ENCODE data around the gene LRRC15. TPM values are rescaled to one million over a fixed set of nuclear protein-coding genes. Genes with fewer than 3 reads are reported as not detected.

The LRRC15 gene
- total RNA-seq, 2 donors from 2014 or later: 0.11 TPM; not detected in 1

GRCh38 chr3:194374935-194375334, 5.4 kb upstream of the LRRC15 start:
- H3K27ac ChIP-seq (ENCODE audit: low read depth, low read length): peak overlapping the region; percentile 24
- Mint-ChIP-seq H3K4me1 (peaks cover 12% of the 10 kb centered on the region), H3K27ac (no peak overlapping the region), H3K27me3 (ENCODE audit: insufficient read depth) (peaks cover 10% of the 10 kb centered on the region), H3K9me3 (no peaks in the 10 kb centered on the region), H3K4me3 (no peak overlapping the region), H3K36me3 (ENCODE audit: low read depth) (no peaks in the 10 kb centered on the region)
- 88 to 92% methylated on average over 7 to 10 of the region's 10 CpGs for WGBS, 2 experiments (ENCODE audit: insufficient coverage in 1 of 2, insufficient read length in 1 of 2)
- no peak overlapping the region for H3K4me3 ChIP-seq (ENCODE audit: low read length)
- H3K36me3 ChIP-seq (ENCODE audit: control insufficient read depth, insufficient read depth, low read length): no peaks in the 10 kb centered on the region
- H3K27me3 ChIP-seq (ENCODE audit: control insufficient read depth, insufficient read depth, low read length, poor library complexity, severe bottlenecking): peaks cover 17% of the 10 kb centered on the region
- H3K9ac ChIP-seq (ENCODE audit: extremely low read depth, low read length, poor library complexity, severe bottlenecking): no peak overlapping the region
- H3K9me3 ChIP-seq (ENCODE audit: control insufficient read depth, low read length): no peaks in the 10 kb centered on the region
- no peaks in the 10 kb centered on the region for H3K4me1 ChIP-seq (ENCODE audit: control insufficient read depth, insufficient read depth, low read length)
- DNase-seq: peak; percentile 56
- TF ChIP-seq, protein P1, sequence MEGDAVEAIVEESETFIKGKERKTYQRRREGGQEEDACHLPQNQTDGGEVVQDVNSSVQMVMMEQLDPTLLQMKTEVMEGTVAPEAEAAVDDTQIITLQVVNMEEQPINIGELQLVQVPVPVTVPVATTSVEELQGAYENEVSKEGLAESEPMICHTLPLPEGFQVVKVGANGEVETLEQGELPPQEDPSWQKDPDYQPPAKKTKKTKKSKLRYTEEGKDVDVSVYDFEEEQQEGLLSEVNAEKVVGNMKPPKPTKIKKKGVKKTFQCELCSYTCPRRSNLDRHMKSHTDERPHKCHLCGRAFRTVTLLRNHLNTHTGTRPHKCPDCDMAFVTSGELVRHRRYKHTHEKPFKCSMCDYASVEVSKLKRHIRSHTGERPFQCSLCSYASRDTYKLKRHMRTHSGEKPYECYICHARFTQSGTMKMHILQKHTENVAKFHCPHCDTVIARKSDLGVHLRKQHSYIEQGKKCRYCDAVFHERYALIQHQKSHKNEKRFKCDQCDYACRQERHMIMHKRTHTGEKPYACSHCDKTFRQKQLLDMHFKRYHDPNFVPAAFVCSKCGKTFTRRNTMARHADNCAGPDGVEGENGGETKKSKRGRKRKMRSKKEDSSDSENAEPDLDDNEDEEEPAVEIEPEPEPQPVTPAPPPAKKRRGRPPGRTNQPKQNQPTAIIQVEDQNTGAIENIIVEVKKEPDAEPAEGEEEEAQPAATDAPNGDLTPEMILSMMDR (conservative IDR thresholded peaks at IDR 0.05): no peak

DNA sequence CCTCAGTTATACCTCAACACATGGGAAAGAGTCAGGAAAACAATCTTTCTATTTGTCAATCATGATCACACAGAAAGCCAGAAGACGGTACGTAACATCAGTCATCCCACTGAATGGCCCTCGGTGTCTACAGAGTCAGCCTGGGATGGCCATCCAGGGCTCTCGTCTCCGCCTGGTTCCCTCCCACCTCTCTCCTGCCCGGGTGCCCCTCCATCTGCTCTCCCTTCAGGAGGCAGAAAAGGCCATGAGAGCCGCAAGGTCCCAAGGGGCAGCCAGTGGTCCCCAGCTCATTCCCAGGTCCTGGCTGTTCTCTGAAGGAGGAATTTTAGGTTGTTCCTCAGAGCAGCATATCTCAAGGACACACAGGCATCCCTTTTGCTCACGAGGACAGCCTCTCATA, 4.4 kb upstream of the LRRC15 start:
- peak; percentile 56 for DNase-seq
- Histone ChIP-seq H3K4me1 (ENCODE audit: control insufficient read depth, insufficient read depth, low read length) (peaks cover 2% of the 10 kb centered on the region), H3K36me3 (ENCODE audit: control insufficient read depth, insufficient read depth, low read length) (no peaks in the 10 kb centered on the region), H3K9me3 (ENCODE audit: control insufficient read depth, low read length) (no peaks in the 10 kb centered on the region), H3K27me3 (ENCODE audit: control insufficient read depth, insufficient read depth, low read length, poor library complexity, severe bottlenecking) (peaks cover 14% of the 10 kb centered on the region), H3K27ac (ENCODE audit: low read depth, low read length) (no peak overlapping the region), H3K9ac (ENCODE audit: extremely low read depth, low read length, poor library complexity, severe bottlenecking) (no peak overlapping the region), H3K4me3 (ENCODE audit: low read length) (no peak overlapping the region)
- Mint-ChIP-seq H3K27ac (no peak overlapping the region), H3K36me3 (ENCODE audit: low read depth) (no peaks in the 10 kb centered on the region), H3K4me3 (no peak overlapping the region), H3K9me3 (no peaks in the 10 kb centered on the region), H3K27me3 (ENCODE audit: insufficient read depth) (peaks cover 9% of the 10 kb centered on the region), H3K4me1 (peaks cover 20% of the 10 kb centered on the region)
- TF ChIP-seq, protein P1 (conservative IDR thresholded peaks at IDR 0.05): no peak
- WGBS, 2 experiments (ENCODE audit: insufficient coverage in 1 of 2, insufficient read length in 1 of 2): 67 to 83% methylated on average over 7 to 8 of the region's 8 CpGs

GRCh38 chr3:194373028-194373427, 3.5 kb upstream of the LRRC15 start:
- peaks cover 7% of the 10 kb centered on the region for H3K4me1 ChIP-seq (ENCODE audit: control insufficient read depth, insufficient read depth, low read length)
- H3K4me3 Mint-ChIP-seq: no peak overlapping the region
- H3K27ac Mint-ChIP-seq: no peak overlapping the region
- H3K27me3 ChIP-seq (ENCODE audit: control insufficient read depth, insufficient read depth, low read length, poor library complexity, severe bottlenecking): peaks cover 19% of the 10 kb centered on the region
- H3K36me3 ChIP-seq (ENCODE audit: control insufficient read depth, insufficient read depth, low read length): no peaks in the 10 kb centered on the region
- H3K9me3 Mint-ChIP-seq: no peaks in the 10 kb centered on the region
- TF ChIP-seq, protein P1 (conservative IDR thresholded peaks at IDR 0.05): no peak
- H3K36me3 Mint-ChIP-seq (ENCODE audit: low read depth): no peaks in the 10 kb centered on the region
- no peaks in the 10 kb centered on the region for H3K9me3 ChIP-seq (ENCODE audit: control insufficient read depth, low read length)
- no peak overlapping the region for H3K9ac ChIP-seq (ENCODE audit: extremely low read depth, low read length, poor library complexity, severe bottlenecking)
- DNase-seq: no peak
- peaks cover 15% of the 10 kb centered on the region for H3K27me3 Mint-ChIP-seq (ENCODE audit: insufficient read depth)
- H3K4me3 ChIP-seq (ENCODE audit: low read length): no peak overlapping the region
- WGBS, 2 experiments (ENCODE audit: insufficient coverage in 1 of 2, insufficient read length in 1 of 2): 95 to 99% methylated on average over 10 to 14 of the region's 14 CpGs
- no peak overlapping the region for H3K27ac ChIP-seq (ENCODE audit: low read depth, low read length)
- peaks cover 27% of the 10 kb centered on the region for H3K4me1 Mint-ChIP-seq

Measured in endodermal cell (in vitro differentiated cells).